Hepatocyte (in vitro differentiated cells): ENCODE results near the gene KIF7. TPM values are rescaled to one million over a fixed set of nuclear protein-coding genes. Genes with fewer than 3 reads are reported as not detected.
"Not testable (repeated sequence)": the region's sequence is repeated elsewhere in the genome, so short reads cannot be mapped to it uniquely, and the experiment has no call there.

ENCODE experiments used
- DNase-seq: peaks from one replicate; pipeline ENCODE4 v3.0.0-alpha.2; 2016; ENCODE audit warnings: low spot score
- H2AFZ ChIP-seq: fragments of 200-600 bp; sonication (generic); 2 replicates; pipeline ENCODE4 v1.6.0; 2016; ENCODE audit warnings: antibody characterized with exemption, mild to moderate bottlenecking
- H3K27ac ChIP-seq: fragments of 200-600 bp; sonication (generic); 2 replicates; pipeline ENCODE4 v1.5.1; 2016; ENCODE audit warnings: mild to moderate bottlenecking
- H3K27me3 ChIP-seq: fragments of 200-600 bp; sonication (generic); 2 replicates; pipeline ENCODE4 v1.6.1; 2016
- H3K36me3 ChIP-seq: fragments of 200-600 bp; sonication (generic); replicated peaks from 2 replicates; pipeline ENCODE4 v1.5.1; 2016; ENCODE audit warnings: low read depth; ENCODE audit not compliant: insufficient read depth
- H3K4me1 ChIP-seq: fragments of 200-600 bp; sonication (generic); 2 replicates; pipeline ENCODE4 v1.5.1; 2016; ENCODE audit warnings: mild to moderate bottlenecking, moderate library complexity; ENCODE audit not compliant: insufficient read depth
- H3K4me2 ChIP-seq: fragments of 200-600 bp; sonication (generic); 2 replicates; pipeline ENCODE4 v1.6.0; 2016
- H3K4me3 ChIP-seq: fragments of 200-600 bp; sonication (generic); 2 replicates; pipeline ENCODE4 v1.5.1; 2016; ENCODE audit warnings: mild to moderate bottlenecking
- H3K79me2 ChIP-seq: fragments of 200-600 bp; sonication (generic); 2 replicates; pipeline ENCODE4 v1.6.0; 2017; ENCODE audit warnings: mild to moderate bottlenecking
- H3K9me2 ChIP-seq: fragments of 200-600 bp; sonication (generic); replicated peaks from 2 replicates; pipeline ENCODE4 v1.6.0; 2017; ENCODE audit warnings: mild to moderate bottlenecking; ENCODE audit not compliant: insufficient read depth
- H3K9me3 ChIP-seq: fragments of 200-600 bp; sonication (generic); 2 replicates; pipeline ENCODE4 v1.5.1; 2016; ENCODE audit warnings: low read depth, mild to moderate bottlenecking
- H4K20me1 ChIP-seq: fragments of 200-600 bp; sonication (generic); 2 replicates; pipeline ENCODE4 v1.6.0; 2016; ENCODE audit warnings: mild to moderate bottlenecking; ENCODE audit not compliant: insufficient read depth, poor library complexity, severe bottlenecking
- EZH2 ChIP-seq: fragments of 200-600 bp; sonication (generic); IDR thresholded peaks from 2 replicates; pipeline ENCODE4 v1.6.1; 2016; ENCODE audit warnings: antibody characterized with exemption, mild to moderate bottlenecking, borderline replicate concordance
- EZH2phosphoT487 ChIP-seq: fragments of 200-600 bp; sonication (generic); IDR thresholded peaks from one replicate; pipeline ENCODE4 v1.6.1; 2018; ENCODE audit warnings: antibody characterized with exemption, mild to moderate bottlenecking, low read depth, moderate library complexity; ENCODE audit not compliant: unreplicated experiment, severe bottlenecking
- WGBS: methylation state at CpG from one replicate; pipeline ENCODE4 v1.1.6; 2016; ENCODE audit warnings: low lambda C conversion rate; ENCODE audit errors: missing lambda C conversion rate; 5-methylcytosine and 5-hydroxymethylcytosine counted together
- polyA plus RNA-seq: library from polyadenylated mRNA; unstranded; fragments of >200 nt; fragmentation: Nextera tagmentation; extraction: Ambion mirVana; gene quantifications from 2 replicates; pipeline ENCODE4 v1.2.1, GENCODE V29; 2016
- total RNA-seq: library from RNA; depleted of rRNA; stranded (reverse); fragments of >200 nt; gene quantifications from 2 replicates; pipeline ENCODE4 v1.2.3, GENCODE V29; 2014
- TF ChIP-seq, protein P1 (sequence below): fragments of 200-600 bp; sonication (generic); IDR thresholded peaks from 2 replicates; pipeline ENCODE4 v1.5.1; 2016; ENCODE audit warnings: antibody characterized with exemption, mild to moderate bottlenecking; ENCODE audit not compliant: poor library complexity

The KIF7 gene
- total and polyA plus RNA-seq, 2 experiments from 2014 or later: 3.1 to 5.3 TPM

DNA sequence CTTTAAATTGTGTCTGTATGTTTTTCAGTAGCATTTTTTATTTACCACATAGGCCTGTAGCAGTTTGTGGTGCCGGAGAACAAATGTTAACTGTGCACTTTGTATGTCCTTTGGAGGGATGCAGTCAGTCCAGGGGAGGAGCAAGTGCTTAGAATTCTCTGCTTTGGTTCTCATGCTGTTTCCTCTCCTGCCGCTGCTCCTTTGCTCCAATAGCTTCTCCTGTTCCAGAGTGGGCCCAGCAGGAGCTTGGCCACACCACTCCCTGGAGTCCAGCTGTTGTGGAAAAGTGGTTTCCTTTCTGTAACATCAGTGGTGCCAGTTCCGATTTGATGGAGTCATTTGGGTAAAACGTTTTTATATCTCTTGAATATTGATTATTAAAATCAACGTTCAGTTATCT is 63.4 kb downstream of the KIF7 start:
- Histone ChIP-seq H3K79me2 (no peaks in the 10 kb centered on the region), H3K27me3 (no peaks in the 10 kb centered on the region), H3K4me2 (no peak overlapping the region), H3K36me3 (no peaks in the 10 kb centered on the region), H4K20me1 (no peaks in the 10 kb centered on the region), H3K4me1 (peaks cover 5% of the 10 kb centered on the region), H3K9me2 (no peaks in the 10 kb centered on the region), H3K27ac (no peak overlapping the region), H3K4me3 (no peak overlapping the region), H2AFZ (no peak overlapping the region), H3K9me3 (no peaks in the 10 kb centered on the region)
- TF ChIP-seq, protein P1, sequence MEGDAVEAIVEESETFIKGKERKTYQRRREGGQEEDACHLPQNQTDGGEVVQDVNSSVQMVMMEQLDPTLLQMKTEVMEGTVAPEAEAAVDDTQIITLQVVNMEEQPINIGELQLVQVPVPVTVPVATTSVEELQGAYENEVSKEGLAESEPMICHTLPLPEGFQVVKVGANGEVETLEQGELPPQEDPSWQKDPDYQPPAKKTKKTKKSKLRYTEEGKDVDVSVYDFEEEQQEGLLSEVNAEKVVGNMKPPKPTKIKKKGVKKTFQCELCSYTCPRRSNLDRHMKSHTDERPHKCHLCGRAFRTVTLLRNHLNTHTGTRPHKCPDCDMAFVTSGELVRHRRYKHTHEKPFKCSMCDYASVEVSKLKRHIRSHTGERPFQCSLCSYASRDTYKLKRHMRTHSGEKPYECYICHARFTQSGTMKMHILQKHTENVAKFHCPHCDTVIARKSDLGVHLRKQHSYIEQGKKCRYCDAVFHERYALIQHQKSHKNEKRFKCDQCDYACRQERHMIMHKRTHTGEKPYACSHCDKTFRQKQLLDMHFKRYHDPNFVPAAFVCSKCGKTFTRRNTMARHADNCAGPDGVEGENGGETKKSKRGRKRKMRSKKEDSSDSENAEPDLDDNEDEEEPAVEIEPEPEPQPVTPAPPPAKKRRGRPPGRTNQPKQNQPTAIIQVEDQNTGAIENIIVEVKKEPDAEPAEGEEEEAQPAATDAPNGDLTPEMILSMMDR: no peak
- no peak for TF ChIP-seq EZH2
- no peak for TF ChIP-seq EZH2phosphoT487
- WGBS: 89% methylated on average over 5 of the region's 5 CpGs
- DNase-seq: no peak

DNA sequence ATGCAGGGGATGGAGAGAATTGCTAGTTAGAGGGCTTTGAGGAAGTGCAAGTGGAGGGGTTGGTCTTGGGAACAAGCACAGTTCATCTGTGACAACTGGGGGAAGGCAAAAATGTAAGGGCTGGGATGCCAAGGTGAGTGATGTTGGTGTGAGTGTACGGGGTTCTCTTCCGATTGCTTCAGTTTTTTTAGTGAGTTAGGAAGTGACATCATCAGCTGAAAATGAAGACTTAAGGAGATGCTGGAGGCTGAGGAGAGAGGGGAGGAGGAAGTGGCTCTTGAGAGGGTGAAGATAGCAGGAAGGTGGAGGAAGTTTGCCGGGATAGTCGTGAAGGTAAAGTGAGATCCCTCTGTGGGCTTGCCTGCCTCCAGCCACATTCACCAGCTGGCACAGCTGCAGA is 67.3 kb downstream of the KIF7 start:
- Histone ChIP-seq H3K27ac (no peak overlapping the region), H2AFZ (no peak overlapping the region), H3K4me3 (no peak overlapping the region), H4K20me1 (no peaks in the 10 kb centered on the region), H3K9me2 (no peaks in the 10 kb centered on the region), H3K36me3 (no peaks in the 10 kb centered on the region), H3K4me2 (no peak overlapping the region), H3K4me1 (no peaks in the 10 kb centered on the region), H3K27me3 (no peaks in the 10 kb centered on the region), H3K79me2 (no peaks in the 10 kb centered on the region), H3K9me3 (no peaks in the 10 kb centered on the region)
- 89% methylated on average over 4 of the region's 4 CpGs for WGBS
- TF ChIP-seq EZH2 (no peak), EZH2phosphoT487 (no peak)
- TF ChIP-seq, protein P1: no peak
- DNase-seq: no peak

DNA sequence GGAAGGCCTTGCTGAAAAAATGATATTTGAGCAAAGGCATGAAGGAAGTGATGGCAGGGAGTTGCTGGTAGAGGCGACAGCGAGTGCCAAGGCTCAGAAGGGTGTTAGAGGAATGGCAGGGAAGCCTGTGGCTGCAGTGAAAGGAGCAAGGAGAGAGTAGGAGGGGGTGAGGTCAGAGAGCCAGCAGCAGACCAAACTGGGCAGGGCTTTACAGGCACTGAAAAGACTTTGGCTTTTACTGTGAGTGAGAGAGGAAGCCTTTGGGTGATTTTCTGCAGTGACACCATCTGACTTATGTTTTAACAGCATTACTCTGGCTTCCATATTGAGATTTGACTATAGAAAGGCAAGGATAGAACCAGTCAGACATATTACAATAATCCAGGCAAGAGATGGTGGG is 68.6 kb downstream of the KIF7 start:
- H4K20me1 ChIP-seq: no peaks in the 10 kb centered on the region
- 96% methylated on average over 2 of the region's 2 CpGs for WGBS
- H3K9me3 ChIP-seq: no peaks in the 10 kb centered on the region
- H3K4me1 ChIP-seq: no peaks in the 10 kb centered on the region
- TF ChIP-seq EZH2phosphoT487: no peak
- TF ChIP-seq, protein P1: no peak
- TF ChIP-seq EZH2: no peak
- no peaks in the 10 kb centered on the region for H3K9me2 ChIP-seq
- no peaks in the 10 kb centered on the region for H3K79me2 ChIP-seq
- no peak overlapping the region for H3K4me3 ChIP-seq
- no peak overlapping the region for H3K27ac ChIP-seq
- DNase-seq: no peak
- H3K4me2 ChIP-seq: no peak overlapping the region
- H2AFZ ChIP-seq: no peak overlapping the region
- no peaks in the 10 kb centered on the region for H3K36me3 ChIP-seq
- H3K27me3 ChIP-seq: no peaks in the 10 kb centered on the region

DNA sequence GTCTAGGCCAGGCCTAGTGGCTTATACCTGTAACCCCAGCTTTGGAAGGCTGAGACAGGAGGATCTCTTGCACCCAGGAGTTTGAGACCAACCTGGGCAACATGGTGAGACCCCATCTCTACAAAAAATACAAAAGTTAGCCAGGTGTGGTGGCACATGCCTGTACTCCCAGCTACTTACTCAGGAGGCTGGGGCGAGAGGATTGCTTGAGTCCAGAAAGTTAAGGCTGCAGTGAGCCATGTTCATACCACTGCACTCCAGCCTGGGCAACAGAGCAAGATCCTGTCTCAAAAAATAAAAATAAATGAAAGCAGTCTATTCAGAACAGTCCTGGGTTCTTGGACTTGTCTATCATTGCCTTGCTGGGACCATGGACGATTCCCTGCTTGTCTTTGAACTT is 74.5 kb downstream of the KIF7 start:
- not testable (repeated sequence) for H3K9me2 ChIP-seq, H3K4me1 ChIP-seq, H3K27me3 ChIP-seq, H3K4me3 ChIP-seq, H3K4me2 ChIP-seq, H4K20me1 ChIP-seq, DNase-seq, H2AFZ ChIP-seq, H3K27ac ChIP-seq, H3K36me3 ChIP-seq, H3K9me3 ChIP-seq
- H3K79me2 ChIP-seq: peaks cover 56% of the 10 kb centered on the region
- 95% methylated on average over 2 of the region's 2 CpGs for WGBS
